Activated CD4-positive, alpha-beta memory T cell treated with anti-CD3 and anti-CD28 coated beads for 36 hours (primary cell): ENCODE results near the gene IFIT1. TPM values are rescaled to one million over a fixed set of nuclear protein-coding genes. Genes with fewer than 3 reads are reported as not detected.

ENCODE experiments used
- CTCF ChIA-PET: fragments of 350-600 bp; sonication (Branson Sonifier 250); formaldehyde crosslinking; loops from one replicate; lab custom pipeline; 2021; ENCODE audit warnings: antibody characterized with exemption, inconsistent platforms; lab: Charles Lee
- POLR2A ChIA-PET: fragments of 350-600 bp; sonication (Branson Sonifier 250); formaldehyde crosslinking; loops from one replicate; lab custom pipeline; 2021; ENCODE audit warnings: antibody characterized with exemption; lab: Charles Lee
- DNase-seq: peaks from one replicate; pipeline ENCODE4 v3.0.0-alpha.2; 2020
- H3K27ac Mint-ChIP-seq: one replicate; pipeline ENCODE4 v1.8.0; 2021; ENCODE audit warnings: mixed read lengths
- H3K27me3 Mint-ChIP-seq: one replicate; pipeline ENCODE4 v1.8.0; 2021; ENCODE audit warnings: mixed read lengths
- H3K36me3 Mint-ChIP-seq: one replicate; pipeline ENCODE4 v1.8.0; 2021; ENCODE audit warnings: mixed read lengths
- H3K4me1 Mint-ChIP-seq: one replicate; pipeline ENCODE4 v1.8.0; 2021; ENCODE audit warnings: low read depth, mixed read lengths
- H3K4me3 Mint-ChIP-seq: one replicate; pipeline ENCODE4 v1.8.0; 2021; ENCODE audit warnings: mild to moderate bottlenecking, mixed read lengths
- H3K9me3 Mint-ChIP-seq: one replicate; pipeline ENCODE4 v1.8.0; 2021; ENCODE audit warnings: mixed read lengths
- intact Hi-C: fragments of 100-400 bp; cut with micrococcal nuclease; formaldehyde crosslinking; loops from one replicate; pipeline ENCODE4 v1.15.1; 2023
- total RNA-seq, 2 experiments: library from RNA; stranded (reverse); gene quantifications; one replicate each; pipeline ENCODE4 v1.2.3, GENCODE V29; 2021

IFIT1 gene
- total RNA-seq, 2 experiments from 2014 or later = 5.2 to 5.5 TPM

GRCh38 chr10:89351412-89351779, 41.0 kb upstream of the IFIT1 start:
- Mint-ChIP-seq H3K27ac (no peak overlapping the region), H3K9me3 (no peaks in the 10 kb centered on the region), H3K4me1 (peaks cover 39% of the 10 kb centered on the region), H3K36me3 (peaks cover 3% of the 10 kb centered on the region), H3K27me3 (peaks cover 25% of the 10 kb centered on the region), H3K4me3 (no peak overlapping the region)
- CTCF ChIA-PET = interaction anchor here (1.0 kb wide), 1 partner anchor 17 kb away, joined by 3 read pairs; no protein-coding TSS in a partner anchor
- DNase-seq = peak; percentile 40
- intact Hi-C loops = no loop called here
- POLR2A ChIA-PET = no interaction called here

- Mint-ChIP-seq H3K27ac (no peak overlapping the region), H3K36me3 (peaks cover 3% of the 10 kb centered on the region), H3K9me3 (no peaks in the 10 kb centered on the region), H3K4me3 (no peak overlapping the region), H3K4me1 (peaks cover 39% of the 10 kb centered on the region), H3K27me3 (peaks cover 25% of the 10 kb centered on the region)
- POLR2A ChIA-PET = no interaction called here
- DNase-seq = no peak
- CTCF ChIA-PET = interaction anchor here (1.0 to 1.1 kb wide), 2 partner anchors 17 to 18 kb away, joined by 3 to 4 read pairs; no protein-coding TSS in a partner anchor
- intact Hi-C loops = no loop called here
Observed at GRCh38 chr10:89351780-89352597, 40.4 kb upstream of the IFIT1 start.

- ChIA-PET POLR2A (no interaction called here), CTCF (interaction anchor here (1.1 kb wide), 1 partner anchor 17 kb away, joined by 4 read pairs; no protein-coding TSS in a partner anchor)
- no peak overlapping the region for H3K4me3 Mint-ChIP-seq
- peaks cover 35% of the 10 kb centered on the region for H3K4me1 Mint-ChIP-seq
- no peak for DNase-seq
- H3K27ac Mint-ChIP-seq = no peak overlapping the region
- H3K27me3 Mint-ChIP-seq = peaks cover 25% of the 10 kb centered on the region
- no peaks in the 10 kb centered on the region for H3K9me3 Mint-ChIP-seq
- intact Hi-C loops = no loop called here
- peaks cover 3% of the 10 kb centered on the region for H3K36me3 Mint-ChIP-seq
Observed at GRCh38 chr10:89352802-89353201, 39.6 kb upstream of the IFIT1 start.

GRCh38 chr10:89355394-89355931, 37.0 kb upstream of the IFIT1 start:
- CTCF ChIA-PET = interaction anchor here (1.4 kb wide), 1 partner anchor 10 kb away, joined by 3 read pairs; no protein-coding TSS in a partner anchor
- Mint-ChIP-seq H3K27ac (no peak overlapping the region), H3K9me3 (no peaks in the 10 kb centered on the region), H3K36me3 (peaks cover 3% of the 10 kb centered on the region), H3K27me3 (peaks cover 14% of the 10 kb centered on the region), H3K4me3 (no peak overlapping the region), H3K4me1 (peaks cover 21% of the 10 kb centered on the region)
- no peak for DNase-seq
- POLR2A ChIA-PET = interaction anchor here (1.2 kb wide), 1 partner anchor 12 kb away, joined by 4 read pairs; no protein-coding TSS in a partner anchor
- intact Hi-C loops = no loop called here

GRCh38 chr10:89357096-89357495, 35.3 kb upstream of the IFIT1 start:
- Mint-ChIP-seq H3K4me3 (no peak overlapping the region), H3K9me3 (no peaks in the 10 kb centered on the region), H3K4me1 (peaks cover 5% of the 10 kb centered on the region), H3K36me3 (peaks cover 3% of the 10 kb centered on the region), H3K27me3 (peaks cover 11% of the 10 kb centered on the region), H3K27ac (no peak overlapping the region)
- intact Hi-C loops = no loop called here
- ChIA-PET POLR2A (no interaction called here), CTCF (no interaction called here)
- DNase-seq = no peak

- Mint-ChIP-seq H3K4me1 (peaks cover 4% of the 10 kb centered on the region), H3K36me3 (peaks cover 3% of the 10 kb centered on the region), H3K4me3 (no peak overlapping the region), H3K27me3 (peaks cover 7% of the 10 kb centered on the region), H3K9me3 (no peaks in the 10 kb centered on the region), H3K27ac (no peak overlapping the region)
- no peak for DNase-seq
- ChIA-PET CTCF (no interaction called here), POLR2A (no interaction called here)
- intact Hi-C loops = no loop called here
Observed at GRCh38 chr10:89357975-89358374, 34.4 kb upstream of the IFIT1 start.

- Mint-ChIP-seq H3K36me3 (no peaks in the 10 kb centered on the region), H3K9me3 (no peaks in the 10 kb centered on the region), H3K27ac (no peak overlapping the region), H3K27me3 (no peaks in the 10 kb centered on the region), H3K4me3 (no peak overlapping the region), H3K4me1 (peaks cover 17% of the 10 kb centered on the region)
- CTCF ChIA-PET = no interaction called here
- POLR2A ChIA-PET = no interaction called here
- intact Hi-C loops = no loop called here
- DNase-seq = no peak
Observed at GRCh38 chr10:89360157-89360556, 32.3 kb upstream of the IFIT1 start.

GRCh38 chr10:89362929-89363328, 29.5 kb upstream of the IFIT1 start:
- DNase-seq = no peak
- Mint-ChIP-seq H3K9me3 (peaks cover 4% of the 10 kb centered on the region), H3K27ac (no peak overlapping the region), H3K4me3 (no peak overlapping the region), H3K4me1 (peaks cover 23% of the 10 kb centered on the region), H3K36me3 (no peaks in the 10 kb centered on the region), H3K27me3 (no peaks in the 10 kb centered on the region)
- ChIA-PET CTCF (interaction anchor here (0.8 kb wide), 1 partner anchor 94 kb away, joined by 3 read pairs; no protein-coding TSS in a partner anchor), POLR2A (no interaction called here)
- intact Hi-C loops = no loop called here

GRCh38 chr10:89363729-89364442, 28.5 kb upstream of the IFIT1 start:
- no peak for DNase-seq
- Mint-ChIP-seq H3K27me3 (no peaks in the 10 kb centered on the region), H3K27ac (no peak overlapping the region), H3K4me1 (peaks cover 24% of the 10 kb centered on the region), H3K9me3 (peaks cover 4% of the 10 kb centered on the region), H3K4me3 (no peak overlapping the region), H3K36me3 (no peaks in the 10 kb centered on the region)
- intact Hi-C loops = no loop called here
- ChIA-PET POLR2A (no interaction called here), CTCF (interaction anchor here (1.0 kb wide), 1 partner anchor 16 kb away, joined by 3 read pairs; no protein-coding TSS in a partner anchor)

GRCh38 chr10:89364531-89364930, 27.9 kb upstream of the IFIT1 start:
- Mint-ChIP-seq H3K36me3 (no peaks in the 10 kb centered on the region), H3K27me3 (no peaks in the 10 kb centered on the region), H3K9me3 (peaks cover 4% of the 10 kb centered on the region), H3K4me3 (no peak overlapping the region), H3K27ac (no peak overlapping the region), H3K4me1 (peaks cover 24% of the 10 kb centered on the region)
- intact Hi-C loops = no loop called here
- no peak for DNase-seq
- POLR2A ChIA-PET = no interaction called here
- CTCF ChIA-PET = interaction anchor here (1.0 kb wide), 1 partner anchor 17 kb away, joined by 3 read pairs; no protein-coding TSS in a partner anchor

GRCh38 chr10:89367529-89367928, 24.9 kb upstream of the IFIT1 start:
- intact Hi-C loops = no loop called here
- ChIA-PET POLR2A (interaction anchor here (0.6 to 0.7 kb wide), 2 partner anchors 11 to 74 kb away, joined by 3 to 4 read pairs; no protein-coding TSS in a partner anchor), CTCF (interaction anchor here (1.2 to 3.0 kb wide), 3 partner anchors 21 to 77 kb away, joined by 3 to 14 read pairs (median 3); no protein-coding TSS in a partner anchor)
- Mint-ChIP-seq H3K36me3 (no peaks in the 10 kb centered on the region), H3K4me3 (no peak overlapping the region), H3K9me3 (peaks cover 4% of the 10 kb centered on the region), H3K27me3 (no peaks in the 10 kb centered on the region), H3K4me1 (peaks cover 23% of the 10 kb centered on the region), H3K27ac (no peak overlapping the region)
- DNase-seq = no peak
